DMS 273 treated with DMSO at 0.1 percent for 48 hours (cell line): ENCODE measurements around the gene DMP1.

ENCODE experiments used
- DNase-seq: peaks from one replicate; lab custom pipeline; 2025; lab: John Stamatoyannopoulos, UW

Gene DMP1

GRCh38 chr4:87649980-87650379 lies at the start of gene DMP1:
DMP1 (plus strand) TSS chr4:87650280; CDS start chr4:87656493, 6,213 bp downstream.
- DNase-seq = no peak

- DNase-seq = no peak
Measured at GRCh38 chr4:87601361-87601760, 48.7 kb upstream of the DMP1 start.

- DNase-seq = no peak
Measured at GRCh38 chr4:87608229-87608628, 41.9 kb upstream of the DMP1 start, which contains the start of gene DSPP. DSPP (plus strand) TSS chr4:87608529; CDS start chr4:87610909, 2,380 bp downstream.

GRCh38 chr4:87614292-87614890 lies 35.7 kb upstream of the DMP1 start:
- no peak for DNase-seq

- DNase-seq = no peak
Measured at GRCh38 chr4:87616268-87616667, 33.8 kb upstream of the DMP1 start.

- no peak for DNase-seq
Measured at GRCh38 chr4:87620086-87620485, 30.0 kb upstream of the DMP1 start.

GRCh38 chr4:87620491-87620890 lies 29.6 kb upstream of the DMP1 start:
- no peak for DNase-seq

- no peak for DNase-seq
Measured at GRCh38 chr4:87622303-87622702, 27.8 kb upstream of the DMP1 start.

- DNase-seq = no peak
Measured at GRCh38 chr4:87624698-87625097, 25.4 kb upstream of the DMP1 start.

- no peak for DNase-seq
Measured at GRCh38 chr4:87631668-87632067, 18.4 kb upstream of the DMP1 start.

GRCh38 chr4:87632469-87632868 lies 17.6 kb upstream of the DMP1 start:
- DNase-seq = no peak

- no peak for DNase-seq
Measured at GRCh38 chr4:87633243-87633642, 16.8 kb upstream of the DMP1 start.

- DNase-seq = no peak
Measured at GRCh38 chr4:87644286-87644685, 5.8 kb upstream of the DMP1 start.

GRCh38 chr4:87650938-87651337 lies 858 bp downstream of the DMP1 start:
- no peak for DNase-seq

- no peak for DNase-seq
Measured at GRCh38 chr4:87651941-87652340, 1.9 kb downstream of the DMP1 start.

- DNase-seq = no peak
Measured at GRCh38 chr4:87654487-87655044, 4.5 kb downstream of the DMP1 start.

GRCh38 chr4:87657525-87657924 lies 7.4 kb downstream of the DMP1 start:
- DNase-seq = no peak

- DNase-seq = no peak
Measured at GRCh38 chr4:87659247-87659931, 9.3 kb downstream of the DMP1 start.

GRCh38 chr4:87662871-87663270 lies 12.8 kb downstream of the DMP1 start:
- DNase-seq = no peak

GRCh38 chr4:87669373-87669772 lies 19.3 kb downstream of the DMP1 start:
- DNase-seq = no peak

GRCh38 chr4:87677731-87678130 lies 27.7 kb downstream of the DMP1 start:
- no peak for DNase-seq

GRCh38 chr4:87679449-87680169 lies 29.5 kb downstream of the DMP1 start:
- DNase-seq = no peak

- no peak for DNase-seq
Measured at GRCh38 chr4:87680271-87680670, 30.2 kb downstream of the DMP1 start.
